ENCODE results near the gene SH3BP4. TPM values are rescaled to one million over a fixed set of nuclear protein-coding genes. Genes with fewer than 3 reads are reported as not detected.

SH3BP4 gene
- total and polyA plus RNA-seq, 2 of the 13 experiments (the other 11 are each of a cell fraction or from before 2014, with no cell fraction given): 34.6 to 99.1 TPM

DNA sequence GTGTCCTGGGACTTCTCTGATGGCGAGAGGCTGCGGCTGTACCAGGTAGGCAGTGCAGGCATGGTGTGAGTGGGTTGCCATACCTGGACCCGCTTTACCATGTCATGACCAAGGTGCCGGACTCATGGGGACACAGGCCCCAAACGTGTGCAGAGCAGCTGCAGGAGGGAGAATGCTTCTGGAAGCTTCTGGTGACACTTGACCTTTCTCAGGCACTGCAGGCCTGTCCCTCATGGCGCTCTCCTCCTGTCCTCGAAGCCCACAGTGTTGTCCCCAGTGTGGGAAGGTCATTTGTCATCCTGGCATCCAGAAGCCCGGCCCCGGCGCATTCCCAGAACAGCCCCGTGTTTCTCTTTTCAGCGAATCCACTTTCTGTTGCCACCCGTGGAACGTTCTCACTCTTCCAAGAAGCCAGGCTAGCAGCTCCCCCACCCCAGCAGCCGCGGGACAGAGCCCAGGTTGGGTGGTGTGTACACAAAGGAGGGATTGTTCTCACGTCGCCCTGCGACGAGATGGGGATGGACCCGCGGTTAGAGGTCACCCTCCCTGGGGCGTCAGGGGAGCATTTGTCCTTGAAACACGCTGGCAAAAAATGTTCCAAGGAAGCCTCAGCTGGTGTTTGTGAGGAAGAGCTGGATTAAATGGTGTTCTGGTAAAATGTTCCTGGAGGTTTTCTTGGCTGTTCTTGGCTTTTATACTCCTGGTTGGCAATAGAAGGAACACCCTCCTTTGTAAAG, 43.7 kb downstream of the SH3BP4 start (continued):
- TF ChIP-seq, protein P1, sequence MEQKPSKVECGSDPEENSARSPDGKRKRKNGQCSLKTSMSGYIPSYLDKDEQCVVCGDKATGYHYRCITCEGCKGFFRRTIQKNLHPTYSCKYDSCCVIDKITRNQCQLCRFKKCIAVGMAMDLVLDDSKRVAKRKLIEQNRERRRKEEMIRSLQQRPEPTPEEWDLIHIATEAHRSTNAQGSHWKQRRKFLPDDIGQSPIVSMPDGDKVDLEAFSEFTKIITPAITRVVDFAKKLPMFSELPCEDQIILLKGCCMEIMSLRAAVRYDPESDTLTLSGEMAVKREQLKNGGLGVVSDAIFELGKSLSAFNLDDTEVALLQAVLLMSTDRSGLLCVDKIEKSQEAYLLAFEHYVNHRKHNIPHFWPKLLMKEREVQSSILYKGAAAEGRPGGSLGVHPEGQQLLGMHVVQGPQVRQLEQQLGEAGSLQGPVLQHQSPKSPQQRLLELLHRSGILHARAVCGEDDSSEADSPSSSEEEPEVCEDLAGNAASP (CRISPR knock-in tag; IDR thresholded peaks at IDR 0.05; ENCODE audit: borderline replicate concordance): peak; percentile 75; the same call in 1 of the 2 replicates
- TF ChIP-seq, protein P2, sequence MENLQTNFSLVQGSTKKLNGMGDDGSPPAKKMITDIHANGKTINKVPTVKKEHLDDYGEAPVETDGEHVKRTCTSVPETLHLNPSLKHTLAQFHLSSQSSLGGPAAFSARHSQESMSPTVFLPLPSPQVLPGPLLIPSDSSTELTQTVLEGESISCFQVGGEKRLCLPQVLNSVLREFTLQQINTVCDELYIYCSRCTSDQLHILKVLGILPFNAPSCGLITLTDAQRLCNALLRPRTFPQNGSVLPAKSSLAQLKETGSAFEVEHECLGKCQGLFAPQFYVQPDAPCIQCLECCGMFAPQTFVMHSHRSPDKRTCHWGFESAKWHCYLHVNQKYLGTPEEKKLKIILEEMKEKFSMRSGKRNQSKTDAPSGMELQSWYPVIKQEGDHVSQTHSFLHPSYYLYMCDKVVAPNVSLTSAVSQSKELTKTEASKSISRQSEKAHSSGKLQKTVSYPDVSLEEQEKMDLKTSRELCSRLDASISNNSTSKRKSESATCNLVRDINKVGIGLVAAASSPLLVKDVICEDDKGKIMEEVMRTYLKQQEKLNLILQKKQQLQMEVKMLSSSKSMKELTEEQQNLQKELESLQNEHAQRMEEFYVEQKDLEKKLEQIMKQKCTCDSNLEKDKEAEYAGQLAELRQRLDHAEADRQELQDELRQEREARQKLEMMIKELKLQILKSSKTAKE (CRISPR knock-in tag; IDR thresholded peaks at IDR 0.05; ENCODE audit: borderline replicate concordance): no peak
- TF ChIP-seq, protein P3, sequence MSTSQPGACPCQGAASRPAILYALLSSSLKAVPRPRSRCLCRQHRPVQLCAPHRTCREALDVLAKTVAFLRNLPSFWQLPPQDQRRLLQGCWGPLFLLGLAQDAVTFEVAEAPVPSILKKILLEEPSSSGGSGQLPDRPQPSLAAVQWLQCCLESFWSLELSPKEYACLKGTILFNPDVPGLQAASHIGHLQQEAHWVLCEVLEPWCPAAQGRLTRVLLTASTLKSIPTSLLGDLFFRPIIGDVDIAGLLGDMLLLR (CRISPR knock-in tag; IDR thresholded peaks at IDR 0.05): peak; percentile 66; the same call in 1 of the 2 replicates
- peak; percentile 99 for TF ChIP-seq ZNF687 (CRISPR knock-in tag; IDR thresholded peaks at IDR 0.05)
- no peak for TF ChIP-seq CENPX (CRISPR knock-in tag; IDR thresholded peaks at IDR 0.05)
- TF ChIP-seq ZGPAT (CRISPR knock-in tag; IDR thresholded peaks at IDR 0.05): peak; percentile 67
- TF ChIP-seq, protein P4, sequence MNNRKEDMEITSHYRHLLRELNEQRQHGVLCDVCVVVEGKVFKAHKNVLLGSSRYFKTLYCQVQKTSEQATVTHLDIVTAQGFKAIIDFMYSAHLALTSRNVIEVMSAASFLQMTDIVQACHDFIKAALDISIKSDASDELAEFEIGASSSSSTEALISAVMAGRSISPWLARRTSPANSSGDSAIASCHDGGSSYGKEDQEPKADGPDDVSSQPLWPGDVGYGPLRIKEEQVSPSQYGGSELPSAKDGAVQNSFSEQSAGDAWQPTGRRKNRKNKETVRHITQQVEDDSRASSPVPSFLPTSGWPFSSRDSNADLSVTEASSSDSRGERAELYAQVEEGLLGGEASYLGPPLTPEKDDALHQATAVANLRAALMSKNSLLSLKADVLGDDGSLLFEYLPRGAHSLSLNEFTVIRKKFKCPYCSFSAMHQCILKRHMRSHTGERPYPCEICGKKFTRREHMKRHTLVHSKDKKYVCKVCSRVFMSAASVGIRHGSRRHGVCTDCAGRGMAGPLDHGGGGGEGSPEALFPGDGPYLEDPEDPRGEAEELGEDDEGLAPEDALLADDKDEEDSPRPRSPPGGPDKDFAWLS (CRISPR knock-in tag; IDR thresholded peaks at IDR 0.05; ENCODE audit: borderline replicate concordance): peak; percentile 99
- peak; percentile 86 for TF ChIP-seq HNRNPL (IDR thresholded peaks at IDR 0.05; ENCODE audit: low read depth, low read length)
- 0 out of 2 replicates have a peak, but pooled peaks have one; percentile 60 for TF ChIP-seq CC2D1A (CRISPR knock-in tag; IDR thresholded peaks at IDR 0.05)
- 0 out of 2 replicates have a peak, but pooled peaks have one; percentile 35 for TF ChIP-seq ZBTB8A (CRISPR knock-in tag; IDR thresholded peaks at IDR 0.05; ENCODE audit: borderline replicate concordance, low read depth)
- 0 out of 2 replicates have a peak, but pooled peaks have one; percentile 28 for TF ChIP-seq ZNF749 (CRISPR knock-in tag; IDR thresholded peaks at IDR 0.05; ENCODE audit: borderline replicate concordance)
- TF ChIP-seq JUN (CRISPR knock-in tag; IDR thresholded peaks at IDR 0.05): no peak
- TF ChIP-seq HNF4A (CRISPR knock-in tag; IDR thresholded peaks at IDR 0.05): peak; percentile 86
- 0 out of 2 replicates have a peak, but pooled peaks have one; percentile 45 for TF ChIP-seq TSC22D2 (CRISPR knock-in tag; IDR thresholded peaks at IDR 0.05; ENCODE audit: borderline replicate concordance)
- no peak for TF ChIP-seq GTF2F1 (IDR thresholded peaks at IDR 0.05; ENCODE audit: low read length)
- TF ChIP-seq ZNF317 (CRISPR knock-in tag; IDR thresholded peaks at IDR 0.05): 0 out of 2 replicates have a peak, but pooled peaks have one; percentile 17

Data from HepG2 (cell line).